ENCODE data around the gene SRSF3.
"Not testable (repeated sequence)": the region's sequence is repeated elsewhere in the genome, so short reads cannot be mapped to it uniquely, and the experiment has no call there.

Gene SRSF3

GRCh38 chr6:36611679-36612078, 17.5 kb downstream of the SRSF3 start:
- not testable (repeated sequence) for H3K9me3 ChIP-seq (ENCODE audit: control insufficient read depth, low read length); H3K4me1 ChIP-seq (ENCODE audit: control insufficient read depth, insufficient read depth, low read length); H3K27ac ChIP-seq (ENCODE audit: insufficient read depth, low read depth, low read length, poor library complexity, severe bottlenecking); H3K27me3 ChIP-seq (ENCODE audit: control insufficient read depth, insufficient read depth, low read length, poor library complexity, severe bottlenecking); H3K4me3 ChIP-seq (ENCODE audit: insufficient read depth, low read depth, low read length)
- 95% methylated on average over 3 of the region's 3 CpGs for WGBS, 2 experiments
- H3K36me3 ChIP-seq (ENCODE audit: control insufficient read depth, insufficient read depth, low read length) = peaks cover 28% of the 10 kb centered on the region

GRCh38 chr6:36612101-36612625, 18.0 kb downstream of the SRSF3 start:
- WGBS, 2 experiments = 93 to 97% methylated on average over 10 of the region's 10 CpGs
- H3K36me3 ChIP-seq (ENCODE audit: control insufficient read depth, insufficient read depth, low read length) = peaks cover 23% of the 10 kb centered on the region

GRCh38 chr6:36613200-36613995, 19.2 kb downstream of the SRSF3 start:
- WGBS, 2 experiments = 94 to 98% methylated on average over 9 of the region's 9 CpGs
- Histone ChIP-seq H3K9me3 (ENCODE audit: control insufficient read depth, low read length) (no peaks in the 10 kb centered on the region), H3K4me3 (ENCODE audit: insufficient read depth, low read depth, low read length) (no peak overlapping the region), H3K27ac (ENCODE audit: insufficient read depth, low read depth, low read length, poor library complexity, severe bottlenecking) (no peak overlapping the region), H3K36me3 (ENCODE audit: control insufficient read depth, insufficient read depth, low read length) (peaks cover 14% of the 10 kb centered on the region), H3K4me1 (ENCODE audit: control insufficient read depth, insufficient read depth, low read length) (no peaks in the 10 kb centered on the region), H3K27me3 (ENCODE audit: control insufficient read depth, insufficient read depth, low read length, poor library complexity, severe bottlenecking) (no peaks in the 10 kb centered on the region)

More at GRCh38 chr6:36612101-36612625, 18.0 kb downstream of the SRSF3 start:
- no peak overlapping the region for H3K27ac ChIP-seq (ENCODE audit: insufficient read depth, low read depth, low read length, poor library complexity, severe bottlenecking)
- H3K4me3 ChIP-seq (ENCODE audit: insufficient read depth, low read depth, low read length) = no peak overlapping the region
- H3K9me3 ChIP-seq (ENCODE audit: control insufficient read depth, low read length) = no peaks in the 10 kb centered on the region
- H3K27me3 ChIP-seq (ENCODE audit: control insufficient read depth, insufficient read depth, low read length, poor library complexity, severe bottlenecking) = no peaks in the 10 kb centered on the region
- no peaks in the 10 kb centered on the region for H3K4me1 ChIP-seq (ENCODE audit: control insufficient read depth, insufficient read depth, low read length)

- Histone ChIP-seq H3K27me3 (ENCODE audit: control insufficient read depth, insufficient read depth, low read length, poor library complexity, severe bottlenecking) (no peaks in the 10 kb centered on the region), H3K36me3 (ENCODE audit: control insufficient read depth, insufficient read depth, low read length) (peaks cover 11% of the 10 kb centered on the region), H3K27ac (ENCODE audit: insufficient read depth, low read depth, low read length, poor library complexity, severe bottlenecking) (no peak overlapping the region), H3K4me3 (ENCODE audit: insufficient read depth, low read depth, low read length) (no peak overlapping the region), H3K4me1 (ENCODE audit: control insufficient read depth, insufficient read depth, low read length) (no peaks in the 10 kb centered on the region), H3K9me3 (ENCODE audit: control insufficient read depth, low read length) (no peaks in the 10 kb centered on the region)
- 75 to 77% methylated on average over 7 of the region's 7 CpGs for whole genome bisulfite sequencing, 2 experiments
Measured at GRCh38 chr6:36615018-36615761, 21.0 kb downstream of the SRSF3 start.

- H3K27ac ChIP-seq (ENCODE audit: insufficient read depth, low read depth, low read length, poor library complexity, severe bottlenecking) = no peak overlapping the region
- 91 to 96% methylated on average over 5 of the region's 5 CpGs for WGBS, 2 experiments
- H3K4me1 ChIP-seq (ENCODE audit: control insufficient read depth, insufficient read depth, low read length) = no peaks in the 10 kb centered on the region
- H3K4me3 ChIP-seq (ENCODE audit: insufficient read depth, low read depth, low read length) = no peak overlapping the region
- no peaks in the 10 kb centered on the region for H3K9me3 ChIP-seq (ENCODE audit: control insufficient read depth, low read length)
- H3K27me3 ChIP-seq (ENCODE audit: control insufficient read depth, insufficient read depth, low read length, poor library complexity, severe bottlenecking) = no peaks in the 10 kb centered on the region
- H3K36me3 ChIP-seq (ENCODE audit: control insufficient read depth, insufficient read depth, low read length) = peaks cover 9% of the 10 kb centered on the region
Measured at GRCh38 chr6:36616893-36617521, 22.8 kb downstream of the SRSF3 start.

GRCh38 chr6:36618366-36619355, 24.5 kb downstream of the SRSF3 start:
- Histone ChIP-seq H3K4me1 (ENCODE audit: control insufficient read depth, insufficient read depth, low read length) (no peaks in the 10 kb centered on the region), H3K27me3 (ENCODE audit: control insufficient read depth, insufficient read depth, low read length, poor library complexity, severe bottlenecking) (no peaks in the 10 kb centered on the region), H3K36me3 (ENCODE audit: control insufficient read depth, insufficient read depth, low read length) (no peaks in the 10 kb centered on the region), H3K4me3 (ENCODE audit: insufficient read depth, low read depth, low read length) (no peak overlapping the region), H3K9me3 (ENCODE audit: control insufficient read depth, low read length) (no peaks in the 10 kb centered on the region), H3K27ac (ENCODE audit: insufficient read depth, low read depth, low read length, poor library complexity, severe bottlenecking) (no peak overlapping the region)
- WGBS, 2 experiments = 88 to 91% methylated on average over 10 of the region's 10 CpGs

- Histone ChIP-seq H3K27ac (ENCODE audit: insufficient read depth, low read depth, low read length, poor library complexity, severe bottlenecking) (no peak overlapping the region), H3K36me3 (ENCODE audit: control insufficient read depth, insufficient read depth, low read length) (no peaks in the 10 kb centered on the region), H3K4me3 (ENCODE audit: insufficient read depth, low read depth, low read length) (no peak overlapping the region), H3K27me3 (ENCODE audit: control insufficient read depth, insufficient read depth, low read length, poor library complexity, severe bottlenecking) (no peaks in the 10 kb centered on the region), H3K9me3 (ENCODE audit: control insufficient read depth, low read length) (no peaks in the 10 kb centered on the region), H3K4me1 (ENCODE audit: control insufficient read depth, insufficient read depth, low read length) (no peaks in the 10 kb centered on the region)
- WGBS, 2 experiments = 93% methylated on average over 7 of the region's 7 CpGs
Measured at GRCh38 chr6:36621371-36621855, 27.3 kb downstream of the SRSF3 start.

- Histone ChIP-seq H3K36me3 (ENCODE audit: control insufficient read depth, insufficient read depth, low read length) (no peaks in the 10 kb centered on the region), H3K4me3 (ENCODE audit: insufficient read depth, low read depth, low read length) (no peak overlapping the region), H3K27ac (ENCODE audit: insufficient read depth, low read depth, low read length, poor library complexity, severe bottlenecking) (no peak overlapping the region), H3K9me3 (ENCODE audit: control insufficient read depth, low read length) (no peaks in the 10 kb centered on the region), H3K4me1 (ENCODE audit: control insufficient read depth, insufficient read depth, low read length) (no peaks in the 10 kb centered on the region), H3K27me3 (ENCODE audit: control insufficient read depth, insufficient read depth, low read length, poor library complexity, severe bottlenecking) (no peaks in the 10 kb centered on the region)
- WGBS, 2 experiments = 59 to 66% methylated on average over 4 of the region's 4 CpGs
Measured at GRCh38 chr6:36622901-36623546, 28.9 kb downstream of the SRSF3 start.
